ENCODE data around the gene CTIF. TPM values are rescaled to one million over a fixed set of nuclear protein-coding genes. Genes with fewer than 3 reads are reported as not detected.

CTIF gene
- total RNA-seq, 4 donors from 2014 or later, result 14.1 to 78.2 (median 18.4) TPM

GRCh38 chr18:48697441-48697840, 158.6 kb downstream of the CTIF start:
- in situ Hi-C loops (cut with MboI; ENCODE audit: low pct_ligation_motif_present in 1 of 4, low pct_unique_long_range_greater_than_20kb in 1 of 4, low sequenced_read_pairs in 3 of 4), result loop anchor here in 3 of 4 donors (25.0 kb wide), 3 partner anchors 215 to 740 kb away; no protein-coding TSS in a partner anchor
- Histone ChIP-seq H3K9me3 (no peaks in the 10 kb centered on the region), H3K36me3 (no peaks in the 10 kb centered on the region), H3K27me3 (no peaks in the 10 kb centered on the region), H3K4me3 (no peak overlapping the region), H3K4me1 (no peaks in the 10 kb centered on the region), H3K27ac (no peak overlapping the region)
- no peak for DNase-seq
- 60% methylated on average over 1 of the region's 1 CpG; no CpG with 5 or more reads in 1 of the 2 donors for WGBS, 2 donors (ENCODE audit: low coverage in 1 of 2)
- TF ChIP-seq EP300 (IDR thresholded peaks at IDR 0.05; ENCODE audit: low read depth) (no peak), POLR2AphosphoS5 (IDR thresholded peaks at IDR 0.05) (no peak), CTCF (IDR thresholded peaks at IDR 0.05) (no peak)
- intact Hi-C loops (cut with DNase I; ENCODE audit: low total_unique reads), result no loop called here

GRCh38 chr18:48698707-48699106, 159.9 kb downstream of the CTIF start:
- H3K4me1 ChIP-seq, result no peaks in the 10 kb centered on the region
- no peaks in the 10 kb centered on the region for H3K27me3 ChIP-seq
- DNase-seq, result no peak
- H3K27ac ChIP-seq, result no peak overlapping the region
- H3K4me3 ChIP-seq, result no peak overlapping the region
- 79% methylated on average over 5 of the region's 5 CpGs; no CpG with 5 or more reads in 1 of the 2 donors for WGBS, 2 donors (ENCODE audit: low coverage in 1 of 2)
- in situ Hi-C loops (cut with MboI; ENCODE audit: low pct_ligation_motif_present in 1 of 4, low pct_unique_long_range_greater_than_20kb in 1 of 4, low sequenced_read_pairs in 3 of 4) (loop anchor here in 3 of 4 donors (25.0 kb wide), 3 partner anchors 214 to 739 kb away; no protein-coding TSS in a partner anchor), intact Hi-C loops (cut with DNase I; ENCODE audit: low total_unique reads) (no loop called here)
- no peaks in the 10 kb centered on the region for H3K36me3 ChIP-seq
- TF ChIP-seq POLR2AphosphoS5 (IDR thresholded peaks at IDR 0.05) (no peak), POLR2A (IDR thresholded peaks at IDR 0.05) (no peak), EP300 (IDR thresholded peaks at IDR 0.05; ENCODE audit: low read depth) (no peak), CTCF (IDR thresholded peaks at IDR 0.05) (no peak)
- H3K9me3 ChIP-seq, result no peaks in the 10 kb centered on the region

GRCh38 chr18:48699761-48700160, 160.9 kb downstream of the CTIF start:
- H3K4me1 ChIP-seq, result no peaks in the 10 kb centered on the region
- H3K27ac ChIP-seq, result no peak overlapping the region
- in situ Hi-C loops (cut with MboI; ENCODE audit: low pct_ligation_motif_present in 1 of 4, low pct_unique_long_range_greater_than_20kb in 1 of 4, low sequenced_read_pairs in 3 of 4) (loop anchor here in 3 of 4 donors (25.0 kb wide), 3 partner anchors 213 to 738 kb away; no protein-coding TSS in a partner anchor), intact Hi-C loops (cut with DNase I; ENCODE audit: low total_unique reads) (no loop called here)
- no peak for TF ChIP-seq POLR2AphosphoS5 (IDR thresholded peaks at IDR 0.05)
- no peak for TF ChIP-seq POLR2A (IDR thresholded peaks at IDR 0.05)
- no peak for TF ChIP-seq EP300 (IDR thresholded peaks at IDR 0.05; ENCODE audit: low read depth)
- TF ChIP-seq CTCF (IDR thresholded peaks at IDR 0.05), result no peak
- no peaks in the 10 kb centered on the region for H3K9me3 ChIP-seq
- no peaks in the 10 kb centered on the region for H3K27me3 ChIP-seq
- no peak for DNase-seq
- no peaks in the 10 kb centered on the region for H3K36me3 ChIP-seq
- 73 to 86% methylated on average over 3 to 7 of the region's 7 CpGs for WGBS, 2 donors (ENCODE audit: low coverage in 1 of 2)
- H3K4me3 ChIP-seq, result no peak overlapping the region

GRCh38 chr18:48700446-48700845, 161.6 kb downstream of the CTIF start:
- no peak overlapping the region for H3K4me3 ChIP-seq
- in situ Hi-C loops (cut with MboI; ENCODE audit: low pct_ligation_motif_present in 1 of 4, low pct_unique_long_range_greater_than_20kb in 1 of 4, low sequenced_read_pairs in 3 of 4) (no loop called here), intact Hi-C loops (cut with DNase I; ENCODE audit: low total_unique reads) (no loop called here)
- H3K9me3 ChIP-seq, result no peaks in the 10 kb centered on the region
- WGBS, 2 donors (ENCODE audit: low coverage in 1 of 2), result 94% methylated on average over 9 of the region's 9 CpGs; no CpG with 5 or more reads in 1 of the 2 donors
- no peaks in the 10 kb centered on the region for H3K36me3 ChIP-seq
- DNase-seq, result no peak
- no peak for TF ChIP-seq EP300 (IDR thresholded peaks at IDR 0.05; ENCODE audit: low read depth)
- TF ChIP-seq POLR2AphosphoS5 (IDR thresholded peaks at IDR 0.05), result no peak
- TF ChIP-seq POLR2A (IDR thresholded peaks at IDR 0.05), result no peak
- no peak for TF ChIP-seq CTCF (IDR thresholded peaks at IDR 0.05)
- H3K27ac ChIP-seq, result no peak overlapping the region
- H3K27me3 ChIP-seq, result no peaks in the 10 kb centered on the region
- no peaks in the 10 kb centered on the region for H3K4me1 ChIP-seq

Data from transverse colon (tissue), 4 donors.